ENCODE measurements around the gene SLMAP.
"Not testable (repeated sequence)": the region's sequence is repeated elsewhere in the genome, so short reads cannot be mapped to it uniquely, and the experiment has no call there.

SLMAP gene

DNA sequence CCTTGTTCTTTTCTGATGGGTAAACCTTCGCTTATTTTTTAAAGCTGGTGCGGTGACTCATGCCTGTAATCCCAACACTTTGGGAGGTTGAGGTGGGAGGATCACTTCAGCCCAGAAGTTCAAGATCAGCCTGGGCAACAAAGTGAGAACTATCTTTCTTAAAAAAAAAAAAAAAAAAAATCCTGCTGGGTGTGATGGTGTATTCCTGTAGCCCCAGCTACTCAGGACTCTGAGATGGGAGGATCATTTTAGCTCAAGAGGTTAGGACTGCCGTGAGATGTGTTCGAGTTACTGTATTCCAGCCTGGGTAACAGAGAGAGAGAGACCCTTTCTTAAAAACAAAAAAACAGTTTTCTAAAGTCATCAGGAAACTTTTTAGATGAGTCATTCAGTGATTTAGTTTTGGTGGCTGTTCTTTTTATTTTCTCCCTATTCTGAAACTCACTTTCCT, 37.7 kb downstream of the SLMAP start:
- no peak for DNase-seq (ENCODE audit: low read depth)

DNA sequence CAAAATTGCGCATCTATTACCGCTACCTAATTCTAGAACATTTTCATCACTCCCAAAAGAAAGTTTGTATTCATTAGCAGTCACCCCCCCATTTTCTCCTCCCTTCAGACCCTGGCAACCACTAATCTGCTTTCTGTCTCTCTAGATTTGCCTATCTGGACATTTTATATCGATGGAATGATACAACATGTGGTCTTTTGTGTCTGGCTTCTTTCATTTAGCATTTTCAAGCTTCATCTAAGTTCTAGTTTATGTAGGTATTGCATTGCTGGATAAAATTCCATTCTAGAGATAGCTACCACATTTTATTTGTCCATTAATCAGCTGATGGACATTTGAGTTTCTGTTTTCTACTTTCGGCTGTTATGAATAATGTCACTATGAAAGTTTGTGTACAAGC, 38.4 kb downstream of the SLMAP start:
- no peak for DNase-seq (ENCODE audit: low read depth)

DNA sequence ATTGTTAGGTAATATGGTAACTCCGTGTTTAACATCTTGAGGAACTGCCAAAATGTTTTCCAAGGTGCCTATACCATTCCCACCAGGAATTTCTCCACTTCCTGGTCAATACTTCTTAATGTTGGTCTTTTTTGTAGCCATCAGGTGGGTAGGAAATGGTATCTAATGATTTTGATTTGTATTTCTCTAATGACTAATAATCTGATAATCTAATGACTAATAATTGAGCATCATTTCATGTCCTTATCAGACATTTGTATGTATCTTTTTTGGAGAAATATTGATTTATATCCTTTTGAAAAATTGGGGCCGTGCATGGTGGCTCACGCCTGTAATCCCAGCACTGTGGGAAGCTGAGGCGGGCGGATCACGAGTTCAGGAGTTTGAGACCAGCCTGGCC, 38.8 kb downstream of the SLMAP start:
- DNase-seq (ENCODE audit: low read depth), result no peak

DNA sequence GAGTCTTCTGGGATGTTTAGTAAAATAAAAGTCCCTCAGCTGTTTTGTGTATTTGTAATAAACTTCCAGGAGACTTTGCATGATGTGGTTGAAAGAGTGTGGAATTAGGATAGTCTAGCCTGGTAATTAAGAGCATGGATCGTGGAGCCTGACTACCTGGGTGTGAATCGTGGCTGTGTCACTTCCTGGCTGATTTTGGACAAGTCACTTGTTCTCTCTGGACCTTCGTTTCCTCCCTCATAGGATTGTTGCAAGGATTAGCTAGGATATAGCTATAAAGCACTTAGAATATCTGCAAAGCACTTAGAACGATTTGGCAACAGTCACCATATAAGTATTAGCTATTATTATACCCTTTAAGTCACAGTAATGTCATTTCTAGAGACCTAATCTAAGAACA, 40.2 kb downstream of the SLMAP start:
- no peak for DNase-seq (ENCODE audit: low read depth)

DNA sequence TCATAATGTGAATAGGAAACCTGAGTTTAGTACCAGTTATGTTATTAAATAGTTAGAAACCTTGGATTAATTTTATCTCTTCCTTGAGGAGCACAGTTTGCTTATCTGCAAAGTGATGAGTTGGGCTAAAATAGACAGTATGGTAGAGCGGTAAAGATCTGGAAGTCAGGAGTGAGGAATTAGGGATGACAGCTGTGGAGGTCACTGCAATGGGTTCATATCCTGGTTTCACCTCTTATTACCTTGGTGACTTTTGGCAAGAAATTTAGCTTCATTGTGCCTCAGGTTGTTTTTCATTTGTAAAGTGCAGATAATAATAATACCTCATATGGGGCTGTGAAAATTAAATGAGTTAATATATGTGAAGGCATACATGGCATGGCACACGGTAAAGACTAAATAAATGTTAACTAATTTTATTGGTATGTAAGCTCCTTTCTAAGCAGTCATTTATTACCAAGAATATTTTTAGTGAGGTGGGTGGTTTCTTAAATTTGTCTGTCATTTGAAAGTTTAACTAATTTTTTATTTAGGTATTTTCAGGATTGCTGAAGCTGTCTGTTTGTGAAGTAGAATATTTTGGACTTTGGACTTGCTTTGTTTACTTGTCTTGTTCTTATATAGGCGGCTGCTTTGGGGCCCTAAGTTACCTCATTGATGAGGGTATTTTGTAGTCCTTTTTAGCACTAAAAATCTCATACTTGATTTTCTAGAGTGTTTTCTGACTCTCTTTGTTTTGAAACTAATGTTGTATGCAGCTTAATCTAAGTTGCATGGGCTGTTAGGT, 41.8 kb downstream of the SLMAP start:
- DNase-seq (ENCODE audit: low read depth), result no peak

DNA sequence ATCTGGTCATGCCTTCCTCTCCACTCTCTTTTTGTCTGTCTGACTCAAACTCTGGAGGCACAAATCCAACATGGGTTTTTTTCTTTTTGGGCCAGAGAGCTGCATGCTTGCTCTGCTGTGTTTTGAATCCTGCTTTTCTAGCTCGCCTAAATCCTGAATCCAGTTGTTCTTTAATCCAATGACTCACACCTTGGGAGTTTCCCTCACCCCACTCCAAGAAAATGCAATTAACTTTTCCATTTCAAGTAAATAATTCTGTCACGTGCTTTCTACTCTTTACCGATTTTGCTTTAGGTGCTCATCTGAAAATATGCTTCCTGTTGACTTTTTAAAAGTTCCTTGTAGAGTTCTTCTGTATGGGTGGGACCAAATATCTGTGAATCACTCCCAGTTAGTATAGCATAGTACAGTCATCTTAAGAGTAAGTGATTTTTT, 47.6 kb downstream of the SLMAP start:
- peak; percentile 96 for DNase-seq (ENCODE audit: low read depth)

DNA sequence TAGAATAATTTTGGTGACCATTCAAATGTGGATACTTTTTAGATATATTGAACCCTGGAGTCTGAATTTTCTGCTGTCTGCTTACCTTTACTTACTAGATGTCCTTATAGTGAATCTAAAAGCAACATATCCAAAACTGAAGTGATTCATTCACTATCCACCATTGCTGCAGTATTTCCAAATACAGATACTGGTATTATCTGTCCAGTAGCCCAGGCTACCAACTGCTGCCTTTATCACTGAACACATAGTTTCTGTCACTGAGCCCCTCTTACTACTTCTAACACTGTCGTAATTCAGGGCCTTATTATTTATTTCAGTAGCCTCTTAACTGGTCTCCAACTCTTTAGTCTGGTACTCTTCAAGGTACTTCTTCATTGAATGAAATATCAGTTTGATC, 49.2 kb downstream of the SLMAP start:
- DNase-seq (ENCODE audit: low read depth), result no peak

DNA sequence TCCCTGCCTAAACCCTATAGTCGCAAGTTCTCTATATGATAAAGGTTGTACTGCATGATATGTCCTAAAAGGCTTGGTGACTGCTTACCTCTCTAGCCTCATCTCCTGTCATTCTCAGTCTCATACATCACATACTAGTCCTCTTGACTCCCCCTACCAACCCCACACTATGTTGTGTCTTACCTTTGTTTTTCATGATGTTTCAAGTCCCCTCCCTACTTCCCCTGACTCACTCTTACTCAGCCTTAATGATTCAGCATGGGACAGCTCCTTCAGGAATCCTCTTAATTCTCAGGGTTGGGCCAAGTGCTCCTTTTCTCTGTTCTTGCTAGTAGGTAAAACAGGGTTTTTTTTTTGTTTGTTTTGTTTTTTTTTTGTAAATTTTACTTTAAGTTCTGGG, 49.6 kb downstream of the SLMAP start:
- peak; percentile 73 for DNase-seq (ENCODE audit: low read depth)

DNA sequence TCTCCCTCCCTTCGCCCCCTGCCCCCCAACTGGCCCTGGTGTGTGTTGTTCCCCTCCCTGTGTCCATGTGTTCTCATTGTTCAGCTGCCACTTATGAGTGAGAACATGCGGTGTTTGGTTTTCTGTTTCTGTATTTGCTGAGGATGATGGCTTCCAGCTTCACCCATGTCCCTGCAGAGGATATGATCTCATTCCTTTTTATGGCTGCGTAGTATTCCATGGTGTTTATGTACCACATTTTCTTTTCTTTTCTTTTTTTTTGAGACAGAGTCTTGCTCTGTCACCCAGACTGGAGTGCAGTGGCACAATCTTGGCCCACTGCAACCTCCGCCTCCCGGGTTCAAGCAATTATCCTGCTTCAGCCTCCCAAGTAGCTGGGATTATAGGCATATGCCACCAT, 50.1 kb downstream of the SLMAP start:
- DNase-seq (ENCODE audit: low read depth), result not testable (repeated sequence)

DNA sequence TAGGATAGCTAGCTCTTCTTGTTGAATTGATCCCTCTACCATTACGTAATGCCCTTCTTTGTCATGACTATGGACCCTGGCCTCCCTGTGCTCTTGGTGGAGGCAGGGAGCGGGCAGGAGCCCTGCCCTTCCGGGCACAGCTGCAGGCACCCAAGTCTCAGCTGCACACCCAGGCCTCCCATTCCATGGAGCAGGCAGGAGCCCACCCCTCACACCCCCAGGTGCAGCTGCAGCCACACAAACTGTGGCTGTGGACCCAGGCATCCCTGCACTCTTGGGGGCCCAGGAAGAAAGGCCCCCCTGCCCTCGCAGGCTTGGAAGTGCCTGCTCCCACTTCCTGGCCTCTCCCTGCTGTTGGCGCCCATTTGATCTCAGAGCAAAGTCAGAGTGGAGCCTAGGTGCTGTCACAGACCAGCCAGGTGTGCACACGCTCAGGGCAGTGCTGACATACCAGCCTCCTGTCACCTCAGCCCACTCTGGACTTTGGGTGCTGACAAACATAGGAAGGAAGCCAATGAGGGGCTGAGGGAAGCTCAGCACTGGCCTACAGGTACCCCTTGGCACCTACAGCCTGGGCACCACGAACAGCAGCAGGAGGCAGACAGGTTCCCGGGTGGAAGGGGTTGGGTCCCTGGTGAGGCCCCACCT, 53.0 kb downstream of the SLMAP start:
- no peak for DNase-seq (ENCODE audit: low read depth)

DNA sequence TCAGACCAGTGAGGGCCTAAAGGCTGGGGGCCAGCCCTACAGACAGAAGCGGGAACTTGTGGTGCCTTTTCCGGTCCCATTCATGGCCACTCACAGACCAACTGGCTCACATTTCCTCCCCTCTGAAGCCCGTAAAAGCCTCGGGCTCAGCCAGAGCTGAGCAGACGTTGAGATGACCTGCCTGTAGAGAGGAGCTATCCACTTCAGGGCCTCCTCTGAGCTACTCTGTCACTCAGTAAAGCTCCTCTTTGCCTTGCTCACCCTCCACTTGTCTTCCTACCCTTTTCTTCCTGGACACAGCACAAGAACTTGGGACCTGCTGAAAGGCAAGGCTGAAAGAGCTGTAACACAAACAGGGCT, 53.5 kb downstream of the SLMAP start:
- no peak for DNase-seq (ENCODE audit: low read depth)

DNA sequence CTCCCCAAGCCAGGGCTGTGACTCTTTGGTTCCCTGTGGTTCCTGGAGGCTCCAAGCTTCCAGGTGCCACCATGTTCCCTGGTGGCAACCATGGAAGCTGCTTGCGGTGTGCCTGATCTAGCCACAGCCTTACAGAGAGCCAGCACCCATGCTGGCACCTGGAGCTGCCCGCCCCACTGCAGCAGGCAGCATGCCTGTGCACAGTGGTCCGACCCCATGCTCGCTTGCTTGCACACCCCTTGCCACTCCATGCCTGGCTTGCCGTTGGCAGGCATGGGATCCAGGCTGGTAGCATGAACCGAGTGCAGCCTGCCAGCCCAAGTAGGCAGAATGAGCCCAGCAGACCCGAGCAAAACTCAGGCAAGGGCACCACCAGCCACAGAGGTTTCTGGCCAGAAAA, 53.9 kb downstream of the SLMAP start:
- DNase-seq (ENCODE audit: low read depth), result no peak

DNA sequence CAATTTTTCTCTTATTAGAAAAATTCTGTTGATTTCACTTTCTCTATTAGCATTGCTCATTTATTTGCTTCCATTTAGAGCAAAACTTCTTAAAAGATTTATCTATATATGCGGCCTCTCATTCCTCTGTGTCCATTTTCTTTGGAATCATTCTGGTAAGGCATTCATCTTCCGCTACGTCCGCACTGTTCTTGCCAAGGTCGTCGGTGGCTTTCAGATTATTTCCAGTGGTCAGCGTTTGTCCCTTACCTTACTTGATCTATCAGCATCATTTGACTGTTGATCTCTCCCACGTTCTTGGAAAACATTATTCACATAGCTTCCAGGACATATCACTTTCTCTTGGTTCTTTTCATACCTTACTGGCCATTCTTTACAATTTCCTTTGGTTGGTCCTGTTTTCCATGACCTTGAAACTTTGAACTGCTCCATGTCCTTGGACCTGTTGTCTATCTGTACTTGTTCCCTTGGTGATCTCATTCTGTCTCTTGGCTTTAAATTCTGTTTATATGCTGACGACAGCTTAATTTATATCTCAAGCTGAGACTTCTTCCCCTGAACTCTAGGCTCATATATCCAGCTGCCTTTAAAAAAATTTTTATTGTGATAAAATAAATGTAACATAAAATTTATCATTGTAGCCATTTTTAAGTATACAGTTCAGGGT, 54.5 kb downstream of the SLMAP start:
- DNase-seq (ENCODE audit: low read depth), result no peak

DNA sequence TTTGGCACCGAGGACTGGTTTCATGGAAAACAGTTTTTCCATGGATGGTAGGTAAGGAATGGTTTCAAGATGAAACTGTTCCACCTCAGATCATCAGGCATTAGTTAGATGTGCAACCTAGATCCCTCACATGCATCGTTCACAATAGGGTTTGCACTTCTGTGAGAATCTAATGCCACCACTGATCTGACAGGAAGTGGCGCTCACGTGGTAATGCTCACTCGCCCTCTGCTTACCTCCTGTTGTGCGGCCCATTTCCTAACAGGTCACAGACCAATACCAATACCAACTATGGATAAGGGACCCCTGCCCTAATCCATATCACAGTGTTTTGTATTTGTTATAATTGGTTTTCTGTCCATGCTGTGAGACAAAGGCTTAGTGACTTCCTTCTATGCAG, 58.9 kb downstream of the SLMAP start:
- DNase-seq (ENCODE audit: low read depth), result no peak

DNA sequence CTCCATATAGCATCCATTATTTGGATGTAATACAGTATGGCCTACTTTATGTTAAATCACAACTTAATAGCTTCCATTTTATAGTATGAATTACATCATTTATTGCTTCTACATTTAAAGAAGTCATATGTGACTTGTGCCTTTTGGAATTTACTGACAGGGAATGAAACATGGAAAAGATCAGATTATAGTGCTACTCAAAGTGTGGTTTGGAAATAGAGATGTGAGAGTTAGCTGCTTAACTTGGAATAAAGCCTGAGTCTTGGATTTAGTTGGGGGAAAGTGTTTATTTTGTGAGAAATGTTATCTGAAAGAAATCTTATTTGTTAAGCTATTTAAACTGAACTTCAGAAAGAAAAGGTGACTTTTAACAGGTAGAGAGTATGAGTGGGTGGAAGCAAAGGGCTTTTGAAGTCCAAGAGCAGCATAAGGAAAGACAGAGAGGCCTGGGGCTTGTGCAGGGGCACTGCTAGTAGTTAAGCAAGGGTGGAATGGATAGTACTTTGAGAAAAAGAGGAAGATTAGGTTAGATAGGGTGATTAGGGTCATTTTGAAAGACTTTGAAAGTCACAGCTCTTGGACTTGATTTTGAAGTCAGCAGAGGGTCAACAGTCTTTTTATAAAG, 60.5 kb downstream of the SLMAP start:
- no peak for DNase-seq (ENCODE audit: low read depth)

DNA sequence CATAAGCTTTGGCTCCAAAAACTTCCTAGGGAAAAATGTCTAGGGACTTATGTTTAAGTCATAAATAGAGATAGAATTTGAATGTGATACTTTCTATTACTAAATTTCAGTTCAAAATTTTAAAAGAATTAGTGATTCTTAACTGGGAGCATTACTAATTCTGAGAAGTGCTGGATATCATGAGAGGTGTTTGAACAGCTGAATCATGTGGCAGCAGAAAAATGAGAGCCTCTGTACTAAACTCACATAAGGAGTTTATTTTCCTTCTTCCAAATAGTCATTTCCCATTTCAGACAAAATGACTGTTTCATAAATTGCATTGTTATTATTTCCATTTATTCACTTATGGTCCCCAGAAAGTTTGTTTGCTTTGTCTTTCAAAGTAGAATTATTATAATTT, 62.7 kb downstream of the SLMAP start:
- no peak for DNase-seq (ENCODE audit: low read depth)

DNA sequence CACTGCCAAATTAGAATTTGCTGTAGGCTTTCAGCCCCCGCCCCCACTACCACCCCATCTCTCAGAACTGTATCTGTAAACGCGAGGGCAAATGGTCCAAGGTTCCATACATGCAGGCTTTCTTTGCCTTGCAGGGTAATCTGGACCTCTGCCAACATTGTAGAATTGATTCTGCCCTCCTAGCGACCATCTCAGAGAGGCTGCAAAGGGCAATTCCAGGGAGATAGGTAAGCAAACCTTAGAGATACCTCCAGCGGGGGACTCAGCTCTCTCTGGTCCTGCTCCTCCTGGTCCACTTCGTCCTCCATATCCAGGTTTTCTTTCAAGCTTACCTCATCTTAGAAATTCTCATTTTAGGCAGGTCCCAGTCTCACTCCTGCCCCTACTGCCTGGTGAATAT, 64.4 kb downstream of the SLMAP start:
- DNase-seq (ENCODE audit: low read depth), result no peak

DNA sequence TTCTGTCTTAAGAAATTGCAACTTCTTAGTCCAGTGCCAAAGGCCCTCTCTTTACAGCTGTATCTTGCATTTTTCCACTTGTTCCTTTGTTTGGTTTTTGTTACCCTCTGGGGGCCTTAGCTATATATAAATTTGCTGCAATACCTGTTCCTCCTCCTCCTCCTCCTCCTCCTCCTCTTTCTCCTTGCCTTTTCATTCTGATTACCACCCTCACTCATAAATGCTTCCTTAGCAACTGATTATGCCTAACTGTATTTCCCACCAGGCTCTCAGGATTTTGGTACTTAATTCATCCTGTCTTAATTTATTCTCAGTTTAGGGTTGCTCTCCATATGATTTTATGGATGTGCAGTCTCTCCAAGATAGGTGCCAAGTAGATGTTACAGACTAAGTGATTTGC, 65.7 kb downstream of the SLMAP start:
- DNase-seq (ENCODE audit: low read depth), result no peak

DNA sequence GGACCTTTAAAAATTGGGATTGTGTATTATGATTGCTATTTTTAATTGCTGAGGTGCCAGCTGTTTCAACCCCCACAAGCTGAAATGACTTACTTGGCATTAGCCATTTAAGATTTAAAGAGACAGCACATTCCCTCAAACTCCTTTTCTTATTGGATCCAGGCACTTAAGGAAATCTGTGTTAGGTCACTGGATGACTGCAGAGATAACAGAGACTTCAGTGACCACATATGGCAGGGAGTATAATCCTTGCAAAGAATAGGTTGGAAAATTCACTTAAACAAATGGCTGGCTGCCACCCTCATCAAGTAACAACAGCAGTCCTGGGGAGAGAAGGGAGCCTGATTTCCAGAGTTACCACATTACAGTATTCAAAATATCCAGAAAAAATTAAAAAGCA, 66.6 kb downstream of the SLMAP start:
- DNase-seq (ENCODE audit: low read depth), result no peak

DNA sequence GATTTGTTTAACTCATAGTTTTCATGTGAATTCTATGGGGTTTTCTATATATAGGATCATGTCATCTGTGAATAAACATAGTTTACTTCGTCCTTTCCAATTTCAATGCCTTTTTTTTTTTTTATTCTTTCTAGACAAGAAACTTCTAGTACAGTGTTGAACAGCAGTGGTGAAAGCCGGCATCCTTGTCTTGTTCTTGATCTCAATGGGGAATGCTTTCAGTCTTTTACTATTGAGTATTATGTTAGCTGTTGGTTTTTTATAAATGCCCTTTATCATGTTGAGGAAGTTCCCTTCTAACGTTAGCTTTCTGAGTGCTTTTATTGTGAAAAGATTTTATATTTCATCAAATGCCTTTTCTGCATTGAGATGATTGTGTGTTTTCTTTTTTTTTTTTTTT, 69.0 kb downstream of the SLMAP start:
- DNase-seq (ENCODE audit: low read depth), result no peak

DNA sequence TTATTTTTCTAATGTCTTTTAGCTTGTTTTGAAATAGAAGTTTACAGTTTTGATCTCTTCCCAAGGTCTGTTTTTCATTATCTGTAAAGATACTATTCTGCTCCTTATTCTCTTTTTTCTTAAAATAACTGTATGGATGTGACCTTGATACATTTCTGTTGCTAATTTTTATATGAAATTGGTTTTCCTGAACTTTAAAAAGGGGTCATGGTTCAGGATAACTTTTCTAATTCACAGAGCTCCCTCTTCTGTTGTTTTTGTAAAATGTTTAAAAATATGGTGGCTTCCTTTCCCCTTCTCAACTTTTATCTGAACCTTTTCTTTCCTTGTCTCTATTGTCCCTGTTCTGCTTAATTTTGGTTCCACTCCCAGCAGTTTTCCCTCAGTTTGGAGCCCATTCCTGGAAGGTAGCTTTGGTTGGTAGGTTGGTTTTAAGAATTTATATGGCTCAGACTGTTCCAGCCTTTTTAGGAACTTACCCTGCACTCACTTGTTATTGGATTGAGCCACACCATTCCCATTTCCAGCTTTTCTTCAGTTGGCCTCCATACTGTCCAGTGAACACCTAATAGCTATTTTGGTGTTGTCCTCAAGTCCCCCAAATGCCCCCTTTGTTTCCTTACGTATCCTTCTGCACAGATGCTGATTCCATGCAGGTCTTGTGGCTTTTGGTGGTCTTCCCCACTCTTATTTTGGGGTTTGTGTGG, 70.3 kb downstream of the SLMAP start:
- DNase-seq (ENCODE audit: low read depth), result no peak
